Muscle layer of colon (tissue), 2 donors: ENCODE data around the gene TPSD1.
A peak's percentile ranks its signal among the peaks of the same experiment; 100 is the strongest.

Source experiments
- H3K27ac ChIP-seq: one replicate; pipeline ENCODE4 v1.7.0; 2013; ENCODE audit warnings: low read depth, mild to moderate bottlenecking, low read length, moderate library complexity
- H3K27me3 ChIP-seq, 2 donors: one replicate each; pipeline ENCODE4 v1.7.0; 2013; ENCODE audit warnings: low read length in 2 of 2, mild to moderate bottlenecking in 2 of 2; ENCODE audit not compliant: insufficient read depth in 2 of 2, control insufficient read depth in 1 of 2
- H3K36me3 ChIP-seq: one replicate; pipeline ENCODE4 v1.7.0; 2013; ENCODE audit warnings: mild to moderate bottlenecking, low read length; ENCODE audit not compliant: insufficient read depth
- H3K4me1 ChIP-seq: one replicate; pipeline ENCODE4 v1.7.0; 2013; ENCODE audit warnings: mild to moderate bottlenecking, low read length; ENCODE audit not compliant: insufficient read depth
- H3K4me3 ChIP-seq, 2 donors: one replicate each; pipeline ENCODE4 v1.7.0; 2013; ENCODE audit warnings: low read length in 2 of 2, low read depth in 1 of 2, mild to moderate bottlenecking in 1 of 2, moderate library complexity in 1 of 2
- H3K9ac ChIP-seq: one replicate; pipeline ENCODE4 v1.7.0; 2013; ENCODE audit warnings: low read length
- H3K9me3 ChIP-seq: one replicate; pipeline ENCODE4 v1.7.0; 2013; ENCODE audit warnings: mild to moderate bottlenecking, low read length
- donor health status: abdominal sarcoma.
- donor health status: Adenocarcinoma of cecum.

The TPSD1 gene

DNA sequence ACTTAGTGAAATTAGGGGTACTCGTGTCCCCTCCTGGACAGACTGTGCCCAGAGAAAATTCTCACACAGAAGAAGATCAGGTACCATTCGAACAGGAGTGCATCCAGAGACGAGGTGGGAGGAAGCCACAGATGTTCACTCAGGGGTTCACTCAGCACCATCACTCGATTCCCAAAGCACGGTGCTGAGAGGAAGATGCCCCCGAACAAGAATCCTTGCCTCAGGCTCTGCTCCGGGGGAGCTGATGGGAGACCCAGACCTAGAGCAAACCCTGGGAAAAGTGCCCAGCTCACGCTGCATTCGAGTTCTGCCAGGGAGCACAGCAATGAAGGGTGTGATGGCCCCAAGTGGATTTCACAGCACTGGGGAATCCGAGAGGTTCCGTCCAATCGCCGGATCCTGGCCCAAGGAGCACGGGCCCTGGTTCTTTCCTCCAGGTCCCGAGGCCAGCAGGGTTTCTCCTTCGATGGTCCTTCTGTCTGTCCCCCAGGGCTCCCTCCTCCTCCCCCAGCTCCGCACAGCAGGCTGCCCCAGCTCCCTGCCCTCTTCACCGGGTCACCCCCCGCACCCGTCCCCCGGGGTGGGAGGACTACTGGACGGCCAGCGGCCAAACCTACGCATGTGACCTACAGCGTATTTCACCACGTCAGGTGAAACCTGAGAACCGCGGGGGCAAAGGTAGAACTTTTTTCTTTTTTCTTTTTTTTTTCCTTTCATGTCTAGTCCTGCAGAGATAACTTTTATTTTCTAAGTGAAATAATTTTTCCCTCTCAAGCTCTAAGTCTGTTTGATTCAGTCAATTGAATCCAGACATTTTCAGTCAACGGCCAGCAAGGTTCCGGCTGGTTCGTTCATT lies 43.4 kb downstream of the TPSD1 start:
- no peaks in the 10 kb centered on the region for H3K4me1 ChIP-seq
- H3K9me3 ChIP-seq: no peaks in the 10 kb centered on the region
- no peak overlapping the region for H3K27ac ChIP-seq
- no peak overlapping the region for H3K4me3 ChIP-seq
- H3K36me3 ChIP-seq: no peaks in the 10 kb centered on the region
- no peak overlapping the region for H3K9ac ChIP-seq
- H3K27me3 ChIP-seq: peaks cover 25 to 36% of the 10 kb centered on the region in 2 donors

DNA sequence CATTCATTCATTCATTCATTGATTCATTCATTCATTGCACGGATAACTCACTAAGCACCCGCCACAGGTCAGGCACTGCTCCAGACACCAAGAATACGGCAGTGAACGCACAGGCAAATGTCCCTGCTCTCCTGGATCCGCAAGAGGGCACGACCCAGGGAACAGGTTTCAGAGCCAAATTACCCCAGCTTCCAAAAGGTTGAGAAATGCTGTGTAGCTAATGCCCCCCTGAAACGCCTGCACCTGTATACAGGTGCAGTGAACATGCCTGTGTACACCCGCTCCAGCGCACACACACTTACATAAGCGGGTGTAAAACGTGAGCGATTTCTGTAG lies 44.0 kb downstream of the TPSD1 start:
- H3K4me3 ChIP-seq: no peak overlapping the region
- H3K27me3 ChIP-seq: peaks cover 25 to 36% of the 10 kb centered on the region in 2 donors
- H3K27ac ChIP-seq: no peak overlapping the region
- no peaks in the 10 kb centered on the region for H3K9me3 ChIP-seq
- H3K36me3 ChIP-seq: no peaks in the 10 kb centered on the region
- H3K4me1 ChIP-seq: no peaks in the 10 kb centered on the region
- no peak overlapping the region for H3K9ac ChIP-seq

DNA sequence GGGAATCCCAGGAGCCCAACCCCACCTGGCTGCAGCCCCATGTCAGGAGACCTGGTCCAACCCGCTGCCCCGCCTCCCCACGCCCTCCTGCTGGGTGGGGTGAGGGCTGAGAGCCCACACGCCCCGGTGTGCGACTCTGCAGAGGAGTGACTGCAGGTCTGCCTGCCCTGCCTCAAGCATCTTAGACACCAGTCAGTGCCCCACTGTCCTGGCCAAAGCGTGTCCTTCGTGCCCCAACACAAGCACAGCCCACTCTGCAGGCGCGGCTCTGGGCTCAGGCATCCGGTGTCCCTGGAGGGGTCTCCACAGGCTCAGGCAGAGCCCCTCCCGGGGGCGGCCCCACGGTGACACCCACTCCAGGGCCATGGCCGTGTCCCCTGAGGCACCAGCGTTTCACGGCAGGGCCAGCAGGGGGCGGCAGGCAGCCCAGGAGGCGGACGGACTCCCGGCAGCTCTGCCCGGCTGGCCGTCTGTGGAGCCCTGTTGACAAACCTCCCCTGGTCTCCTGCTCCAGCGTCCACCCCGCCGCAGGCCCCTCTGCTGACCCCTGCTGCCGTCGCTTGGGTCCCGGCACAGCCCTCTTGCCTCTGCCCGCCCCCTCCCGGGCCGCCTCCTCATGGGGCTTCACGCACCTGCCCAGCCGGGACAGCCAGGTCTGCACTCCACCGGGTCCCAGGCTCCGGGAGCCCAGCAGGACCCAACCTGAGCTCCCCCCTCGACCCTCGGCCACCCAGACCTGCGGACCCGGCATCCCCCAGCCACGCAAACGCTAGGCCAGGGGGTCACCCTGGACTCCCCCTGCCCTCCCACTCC lies 45.0 kb downstream of the TPSD1 start:
- H3K4me3 ChIP-seq: no peak overlapping the region
- H3K36me3 ChIP-seq: no peaks in the 10 kb centered on the region
- H3K4me1 ChIP-seq: no peaks in the 10 kb centered on the region
- H3K9me3 ChIP-seq: no peaks in the 10 kb centered on the region
- H3K27me3 ChIP-seq: peaks cover 25 to 36% of the 10 kb centered on the region in 2 donors
- no peak overlapping the region for H3K27ac ChIP-seq
- H3K9ac ChIP-seq: no peak overlapping the region

DNA sequence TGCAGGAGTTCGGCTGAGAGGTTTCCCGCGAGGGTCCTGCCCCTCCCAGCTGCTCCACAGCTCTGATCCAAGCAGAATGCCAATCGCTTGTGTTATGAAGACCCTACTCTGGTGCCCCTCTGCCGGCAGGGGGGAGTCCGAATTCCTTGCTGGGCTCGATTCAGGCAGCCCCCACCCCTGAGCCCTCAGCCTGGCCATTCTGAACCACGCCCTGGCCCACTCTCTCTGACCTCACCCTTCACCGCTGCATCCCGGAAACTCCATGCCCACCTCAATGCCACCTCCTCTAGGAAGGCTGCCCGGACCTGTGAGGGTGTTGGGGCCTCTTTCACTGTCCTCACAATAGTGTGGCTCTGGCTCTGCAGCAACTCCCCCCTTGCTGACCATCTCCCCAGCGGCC lies 45.7 kb downstream of the TPSD1 start:
- Histone ChIP-seq H3K9ac (no peak overlapping the region), H3K4me1 (no peaks in the 10 kb centered on the region), H3K27me3 (peaks cover 25 to 36% of the 10 kb centered on the region in 2 donors)

DNA sequence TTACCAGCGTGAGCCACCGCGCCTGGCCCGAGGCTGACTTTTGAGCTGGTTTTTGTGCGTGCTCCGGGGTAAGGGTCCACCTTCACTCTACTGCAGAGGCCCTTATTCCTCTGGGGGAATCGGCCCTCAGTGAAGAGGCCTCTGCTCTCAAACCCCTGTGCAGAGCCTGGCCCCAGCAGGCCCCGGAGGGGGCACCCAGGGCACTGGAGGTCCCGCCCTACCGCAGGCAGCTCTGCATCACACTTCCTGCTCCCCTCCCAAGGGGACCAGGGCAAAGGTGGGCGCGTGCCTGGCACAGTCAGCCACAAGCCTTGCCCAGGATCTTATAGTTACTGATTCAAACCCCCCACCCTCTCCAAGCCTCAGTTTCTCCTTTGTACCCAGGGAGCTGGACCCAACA lies 50.0 kb downstream of the TPSD1 start:
- H3K36me3 ChIP-seq: no peaks in the 10 kb centered on the region
- no peak overlapping the region for H3K27ac ChIP-seq
- no peak overlapping the region for H3K4me3 ChIP-seq
- no peak overlapping the region for H3K9ac ChIP-seq
- peaks cover 7% of the 10 kb centered on the region for H3K4me1 ChIP-seq
- H3K27me3 ChIP-seq: peaks cover 8 to 11% of the 10 kb centered on the region in 2 donors
- no peaks in the 10 kb centered on the region for H3K9me3 ChIP-seq

More for the DNA sequence above, 45.7 kb downstream of the TPSD1 start:
- no peak overlapping the region for H3K4me3 ChIP-seq
- H3K27ac ChIP-seq: no peak overlapping the region
- H3K9me3 ChIP-seq: no peaks in the 10 kb centered on the region
- no peaks in the 10 kb centered on the region for H3K36me3 ChIP-seq

DNA sequence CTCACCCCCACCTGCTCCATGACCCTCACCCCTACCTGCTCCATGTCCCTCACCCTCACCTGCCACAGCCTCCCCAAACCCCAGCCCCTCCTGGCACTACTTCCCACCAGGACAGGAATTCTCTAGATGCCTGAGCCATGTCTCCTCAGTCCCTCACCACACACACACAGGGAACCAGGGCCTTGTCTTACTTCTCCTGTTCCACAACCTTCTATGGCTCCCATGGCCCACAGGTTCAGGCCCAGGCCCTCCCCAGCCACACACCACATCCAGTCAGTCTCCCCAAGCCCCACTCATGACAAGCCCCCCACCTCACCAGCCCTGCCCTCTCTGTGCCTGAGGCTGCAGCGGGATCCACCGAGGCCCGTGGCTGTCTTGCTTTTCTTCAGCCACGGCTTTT lies 50.5 kb downstream of the TPSD1 start:
- Histone ChIP-seq H3K4me1 (peaks cover 12% of the 10 kb centered on the region), H3K27ac (no peak overlapping the region), H3K9me3 (no peaks in the 10 kb centered on the region), H3K27me3 (peaks cover 5 to 6% of the 10 kb centered on the region in 2 donors), H3K4me3 (no peak overlapping the region), H3K36me3 (no peaks in the 10 kb centered on the region), H3K9ac (no peak overlapping the region)

DNA sequence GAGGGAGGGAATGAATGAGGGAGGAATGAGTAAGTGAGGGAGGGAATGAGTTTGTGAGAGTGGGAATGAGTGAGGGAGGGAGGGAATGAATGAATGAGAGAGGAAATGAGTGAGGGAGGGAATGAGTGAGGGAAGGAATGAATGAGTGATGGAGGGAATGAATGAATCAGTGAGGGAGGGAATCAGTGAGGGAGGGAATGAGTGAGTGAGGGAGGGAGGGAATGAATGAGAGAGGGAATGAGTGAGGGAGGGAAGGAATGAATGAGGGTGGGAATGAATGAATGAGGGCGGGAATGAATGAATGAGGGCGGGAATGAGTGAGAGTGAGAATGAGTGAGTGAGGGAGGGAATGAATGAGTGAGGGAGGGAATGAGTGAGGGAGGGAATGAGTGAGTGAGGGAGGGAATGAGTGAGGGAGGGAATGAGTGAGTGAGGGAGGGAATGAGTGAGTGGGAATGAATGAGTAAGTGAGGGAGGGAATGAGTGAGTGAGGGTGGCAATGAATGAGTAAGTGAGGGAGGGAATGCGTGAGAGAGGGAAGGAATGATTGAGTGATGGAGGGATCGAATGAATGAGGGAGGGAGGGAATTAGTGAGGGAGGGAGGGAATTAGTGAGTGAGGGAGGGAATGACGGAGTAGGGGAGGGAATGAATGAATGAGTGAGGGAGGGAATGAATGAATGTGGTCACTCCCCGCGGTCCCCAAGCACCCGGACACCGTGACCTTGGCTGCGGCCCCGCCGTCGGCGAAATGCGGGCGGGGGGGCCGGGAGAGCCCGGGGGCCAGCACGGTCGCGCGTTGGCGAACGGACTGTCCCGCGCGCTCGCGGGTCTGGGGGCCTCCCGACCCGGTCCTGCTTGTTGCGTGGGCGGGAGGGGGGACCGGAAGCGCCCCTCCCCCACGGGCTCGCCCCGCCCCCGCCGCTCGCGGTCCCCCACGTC lies 52.4 kb downstream of the TPSD1 start:
- H3K4me3 ChIP-seq: peak overlapping the region; percentile 24 to 47
- peaks cover 30% of the 10 kb centered on the region for H3K4me1 ChIP-seq
- no peak overlapping the region for H3K9ac ChIP-seq

More for the DNA sequence above, 52.4 kb downstream of the TPSD1 start:
- Histone ChIP-seq H3K27me3 (no peaks in the 10 kb centered on the region), H3K27ac (peak overlapping the region; percentile 93), H3K9me3 (no peaks in the 10 kb centered on the region), H3K36me3 (no peaks in the 10 kb centered on the region)
